Mesendoderm (in vitro differentiated cells): ENCODE data around the gene COMP.

Experiments
- DNase-seq: peaks from one replicate; pipeline ENCODE4 v3.0.0; 2013
- H2AK5ac ChIP-seq: 2 replicates; pipeline ENCODE4 v1.6.1; 2013; ENCODE audit warnings: low read length, inconsistent platforms
- H2BK120ac ChIP-seq: 2 replicates; pipeline ENCODE4 v1.6.1; 2013; ENCODE audit warnings: low read depth, mild to moderate bottlenecking, low read length, moderate library complexity, mixed read lengths
- H2BK15ac ChIP-seq: replicated peaks from 2 replicates; pipeline ENCODE4 v1.6.1; 2013; ENCODE audit warnings: low read depth, mild to moderate bottlenecking, moderate library complexity
- H2BK5ac ChIP-seq: 2 replicates; pipeline ENCODE4 v1.6.1; 2013; ENCODE audit warnings: low read length, inconsistent platforms
- H3K18ac ChIP-seq: 2 replicates; pipeline ENCODE4 v1.6.1; 2013; ENCODE audit warnings: mild to moderate bottlenecking, low read length, mixed read lengths
- H3K23ac ChIP-seq: one replicate; pipeline ENCODE4 v1.6.1; 2013; ENCODE audit warnings: low read length
- H3K27ac ChIP-seq: 2 replicates; pipeline ENCODE4 v1.5.1; 2013; ENCODE audit warnings: low read depth, mild to moderate bottlenecking, inconsistent platforms, low read length, moderate library complexity
- H3K27me3 ChIP-seq: 2 replicates; pipeline ENCODE4 v1.6.1; 2013; ENCODE audit warnings: low read length, control low read depth, mild to moderate bottlenecking, inconsistent platforms; ENCODE audit not compliant: insufficient read depth, poor library complexity
- H3K36me3 ChIP-seq: 2 replicates; pipeline ENCODE4 v1.6.1; 2013; ENCODE audit warnings: low read length, inconsistent platforms; ENCODE audit not compliant: control insufficient read depth, insufficient read depth
- H3K4ac ChIP-seq: one replicate; pipeline ENCODE4 v1.6.1; 2013; ENCODE audit warnings: low read depth, mild to moderate bottlenecking, low read length, moderate library complexity
- H3K4me1 ChIP-seq: 2 replicates; pipeline ENCODE4 v1.6.1; 2013; ENCODE audit warnings: low read depth, low read length, inconsistent platforms; ENCODE audit not compliant: control insufficient read depth
- H3K4me2 ChIP-seq: 2 replicates; pipeline ENCODE4 v1.6.1; 2013; ENCODE audit warnings: low read length
- H3K4me3 ChIP-seq: 2 replicates; pipeline ENCODE4 v1.5.1; 2013; ENCODE audit warnings: mild to moderate bottlenecking, low read length
- H3K56ac ChIP-seq: one replicate; pipeline ENCODE4 v1.6.1; 2013; ENCODE audit warnings: low read length
- H3K79me1 ChIP-seq: 2 replicates; pipeline ENCODE4 v1.6.1; 2013; ENCODE audit warnings: low read length, inconsistent platforms
- H3K79me2 ChIP-seq: 2 replicates; pipeline ENCODE4 v1.6.1; 2013; ENCODE audit warnings: mild to moderate bottlenecking, low read length; ENCODE audit not compliant: control insufficient read depth, insufficient read depth
- H3K9ac ChIP-seq: 2 replicates; pipeline ENCODE4 v1.6.1; 2013; ENCODE audit warnings: low read length, inconsistent platforms
- H4K5ac ChIP-seq: one replicate; pipeline ENCODE4 v1.6.1; 2013; ENCODE audit warnings: low read length
- H4K8ac ChIP-seq: one replicate; pipeline ENCODE4 v1.6.1; 2013; ENCODE audit warnings: low read depth, mild to moderate bottlenecking, control low read depth, low read length, moderate library complexity
- WGBS: extraction: QIAGEN DNeasy Blood & Tissue Kit; methylation state at CpG from one replicate; pipeline ENCODE4 v1.1.7; 2013; ENCODE audit warnings: low lambda C conversion rate, missing lambda C conversion rate; ENCODE audit not compliant: insufficient coverage; ENCODE audit errors: extremely low coverage; 5-methylcytosine and 5-hydroxymethylcytosine counted together

Gene COMP

GRCh38 chr19:18751571-18751970 lies 39.5 kb downstream of the COMP start:
- Histone ChIP-seq H3K36me3 (no peaks in the 10 kb centered on the region), H2BK5ac (no peak overlapping the region), H3K4me3 (no peak overlapping the region), H3K56ac (no peak overlapping the region), H3K79me1 (no peaks in the 10 kb centered on the region), H2AK5ac (no peak overlapping the region), H3K79me2 (no peaks in the 10 kb centered on the region), H3K4me2 (no peak overlapping the region), H3K27me3 (no peaks in the 10 kb centered on the region), H3K27ac (no peak overlapping the region), H3K4me1 (peaks cover 6% of the 10 kb centered on the region), H2BK120ac (no peak overlapping the region), H4K8ac (no peak overlapping the region), H3K18ac (no peak overlapping the region), H3K4ac (no peak overlapping the region), H3K23ac (no peak overlapping the region), H2BK15ac (no peak overlapping the region), H4K5ac (no peak overlapping the region), H3K9ac (no peak overlapping the region)
- DNase-seq = no peak
- WGBS = no CpG with 5 or more reads among the region's 10 CpGs

GRCh38 chr19:18750295-18750970 lies 40.7 kb downstream of the COMP start:
- Histone ChIP-seq H3K4me3 (no peak overlapping the region), H3K56ac (peak overlapping the region; percentile 5), H3K79me2 (no peaks in the 10 kb centered on the region), H3K27ac (no peak overlapping the region), H3K79me1 (no peaks in the 10 kb centered on the region), H2AK5ac (no peak overlapping the region), H2BK120ac (no peak overlapping the region), H3K9ac (no peak overlapping the region), H3K4me1 (peaks cover 6% of the 10 kb centered on the region), H2BK15ac (no peak overlapping the region), H3K23ac (no peak overlapping the region), H3K27me3 (no peaks in the 10 kb centered on the region), H4K8ac (no peak overlapping the region), H4K5ac (no peak overlapping the region), H3K4ac (no peak overlapping the region), H3K36me3 (no peaks in the 10 kb centered on the region), H3K4me2 (no peak overlapping the region), H3K18ac (no peak overlapping the region), H2BK5ac (no peak overlapping the region)
- WGBS = no CpG with 5 or more reads among the region's 19 CpGs
- no peak for DNase-seq

- Histone ChIP-seq H2AK5ac (no peak overlapping the region), H4K5ac (no peak overlapping the region), H3K4me2 (no peak overlapping the region), H2BK15ac (no peak overlapping the region), H3K4ac (no peak overlapping the region), H3K79me1 (no peaks in the 10 kb centered on the region), H3K18ac (no peak overlapping the region), H3K36me3 (no peaks in the 10 kb centered on the region), H3K27me3 (no peaks in the 10 kb centered on the region), H3K4me3 (no peak overlapping the region), H3K79me2 (no peaks in the 10 kb centered on the region), H2BK120ac (no peak overlapping the region), H3K9ac (peak overlapping the region; percentile 9), H2BK5ac (no peak overlapping the region), H3K56ac (peak overlapping the region; percentile 5), H4K8ac (no peak overlapping the region), H3K27ac (no peak overlapping the region), H3K4me1 (peaks cover 6% of the 10 kb centered on the region), H3K23ac (no peak overlapping the region)
- WGBS = no CpG with 5 or more reads among the region's 23 CpGs
- no peak for DNase-seq
Measured at GRCh38 chr19:18749362-18750231, 41.5 kb downstream of the COMP start.

GRCh38 chr19:18746401-18747325 lies 44.4 kb downstream of the COMP start:
- peak; percentile 21 for DNase-seq
- Histone ChIP-seq H3K36me3 (no peaks in the 10 kb centered on the region), H3K56ac (peak overlapping the region; percentile 78), H3K18ac (no peak overlapping the region), H2BK5ac (no peak overlapping the region), H3K79me1 (no peaks in the 10 kb centered on the region), H3K9ac (peak overlapping the region; percentile 65), H2BK15ac (no peak overlapping the region), H3K27ac (no peak overlapping the region), H2BK120ac (no peak overlapping the region), H3K27me3 (no peaks in the 10 kb centered on the region), H3K4me1 (peaks cover 6% of the 10 kb centered on the region), H3K4ac (peak overlapping the region; percentile 11), H3K79me2 (no peaks in the 10 kb centered on the region), H3K4me2 (no peak overlapping the region), H4K8ac (no peak overlapping the region), H3K23ac (no peak overlapping the region), H2AK5ac (no peak overlapping the region), H4K5ac (no peak overlapping the region), H3K4me3 (no peak overlapping the region)
- WGBS = no CpG with 5 or more reads among the region's 29 CpGs

GRCh38 chr19:18745931-18746330 lies 45.2 kb downstream of the COMP start:
- no peak overlapping the region for H3K4me3 ChIP-seq
- H3K27ac ChIP-seq = no peak overlapping the region
- no peak overlapping the region for H3K23ac ChIP-seq
- H3K9ac ChIP-seq = no peak overlapping the region
- no peak for DNase-seq
- H3K4ac ChIP-seq = no peak overlapping the region
- no peak overlapping the region for H3K56ac ChIP-seq
- no peak overlapping the region for H2BK5ac ChIP-seq
- no peak overlapping the region for H4K8ac ChIP-seq
- H3K27me3 ChIP-seq = no peaks in the 10 kb centered on the region
- H3K4me2 ChIP-seq = no peak overlapping the region
- H3K36me3 ChIP-seq = no peaks in the 10 kb centered on the region
- H4K5ac ChIP-seq = no peak overlapping the region
- no peak overlapping the region for H2BK120ac ChIP-seq
- H3K79me2 ChIP-seq = no peaks in the 10 kb centered on the region
- no peaks in the 10 kb centered on the region for H3K79me1 ChIP-seq
- no CpG with 5 or more reads among the region's 5 CpGs for WGBS
- no peak overlapping the region for H3K18ac ChIP-seq
- H2BK15ac ChIP-seq = no peak overlapping the region
- peaks cover 6% of the 10 kb centered on the region for H3K4me1 ChIP-seq
- no peak overlapping the region for H2AK5ac ChIP-seq
